Measurements from ENCODE around the gene ZBTB8B. TPM values are rescaled to one million over a fixed set of nuclear protein-coding genes. Genes with fewer than 3 reads are reported as not detected.
"Not testable (repeated sequence)": the region's sequence is repeated elsewhere in the genome, so short reads cannot be mapped to it uniquely, and the experiment has no call there.

ZBTB8B gene
- polyA plus RNA-seq, 1 experiment, result not detected

DNA sequence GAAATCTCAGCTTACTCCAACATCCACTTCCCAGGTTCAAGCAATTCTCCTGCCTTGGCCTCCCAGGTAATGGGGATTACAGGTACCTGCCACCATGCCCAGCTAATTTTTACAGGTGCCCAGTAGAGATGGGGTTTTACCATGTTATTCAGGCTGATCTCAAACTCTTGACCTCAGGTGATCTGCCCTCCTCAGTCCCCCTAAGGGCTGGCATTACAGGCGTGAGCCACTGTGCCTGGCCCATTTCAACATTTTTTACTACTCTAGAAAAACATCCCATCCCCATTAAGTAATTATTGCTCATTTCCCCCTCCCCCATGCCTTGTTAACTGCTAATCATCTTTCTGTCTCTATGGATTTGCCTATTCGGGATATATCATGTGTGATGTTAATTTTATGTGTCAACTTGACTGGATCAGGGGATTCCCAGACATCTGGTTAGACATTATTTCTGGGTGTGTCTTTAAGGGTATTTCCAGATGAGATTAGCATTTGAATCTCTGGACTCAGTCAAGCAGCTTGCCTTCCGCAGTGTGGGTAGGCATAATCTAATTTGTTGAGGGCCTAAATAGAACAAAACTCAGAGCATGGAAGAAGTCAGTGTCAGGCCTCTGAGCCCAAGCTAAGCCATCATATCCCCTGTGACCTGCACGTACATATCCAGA, 33.0 kb upstream of the ZBTB8B start:
- no peak overlapping the region for H3K4me3 ChIP-seq (ENCODE audit: low read depth, low read length)
- CTCF ChIA-PET, result interaction anchor here (0.6 kb wide), 2 partner anchors 82 to 96 kb away, joined by 3 read pairs; no protein-coding TSS in a partner anchor
- no peaks in the 10 kb centered on the region for H3K36me3 ChIP-seq (ENCODE audit: control insufficient read depth, insufficient read depth, low read length)
- DNase-seq (ENCODE audit: low read depth), result no peak
- peaks cover 12% of the 10 kb centered on the region for H3K27me3 ChIP-seq (ENCODE audit: control insufficient read depth, insufficient read depth, low read length)
- POLR2A ChIA-PET, result no interaction called here
- TF ChIP-seq, protein P1, sequence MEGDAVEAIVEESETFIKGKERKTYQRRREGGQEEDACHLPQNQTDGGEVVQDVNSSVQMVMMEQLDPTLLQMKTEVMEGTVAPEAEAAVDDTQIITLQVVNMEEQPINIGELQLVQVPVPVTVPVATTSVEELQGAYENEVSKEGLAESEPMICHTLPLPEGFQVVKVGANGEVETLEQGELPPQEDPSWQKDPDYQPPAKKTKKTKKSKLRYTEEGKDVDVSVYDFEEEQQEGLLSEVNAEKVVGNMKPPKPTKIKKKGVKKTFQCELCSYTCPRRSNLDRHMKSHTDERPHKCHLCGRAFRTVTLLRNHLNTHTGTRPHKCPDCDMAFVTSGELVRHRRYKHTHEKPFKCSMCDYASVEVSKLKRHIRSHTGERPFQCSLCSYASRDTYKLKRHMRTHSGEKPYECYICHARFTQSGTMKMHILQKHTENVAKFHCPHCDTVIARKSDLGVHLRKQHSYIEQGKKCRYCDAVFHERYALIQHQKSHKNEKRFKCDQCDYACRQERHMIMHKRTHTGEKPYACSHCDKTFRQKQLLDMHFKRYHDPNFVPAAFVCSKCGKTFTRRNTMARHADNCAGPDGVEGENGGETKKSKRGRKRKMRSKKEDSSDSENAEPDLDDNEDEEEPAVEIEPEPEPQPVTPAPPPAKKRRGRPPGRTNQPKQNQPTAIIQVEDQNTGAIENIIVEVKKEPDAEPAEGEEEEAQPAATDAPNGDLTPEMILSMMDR (IDR thresholded peaks at IDR 0.05; ENCODE audit: insufficient read depth, low read depth, low read length), result no peak

DNA sequence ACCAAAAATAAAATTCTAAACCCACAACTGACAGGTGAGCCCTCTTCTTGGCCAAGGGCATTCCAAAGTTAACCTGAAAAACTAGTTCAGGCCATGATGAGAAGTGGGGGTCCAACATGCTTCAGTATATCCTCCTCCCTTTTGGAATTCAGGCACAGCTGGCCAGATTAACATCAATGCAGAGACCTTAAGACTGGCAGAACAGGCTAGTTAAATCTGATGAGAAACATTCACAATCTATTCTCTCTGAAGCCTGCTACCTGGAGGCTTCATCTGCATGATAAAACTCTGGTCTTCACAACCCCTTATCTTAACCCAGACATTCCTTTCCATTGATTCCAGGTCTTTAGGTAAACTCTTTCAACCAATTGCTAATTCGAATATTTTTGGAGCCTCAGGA, 26.7 kb upstream of the ZBTB8B start:
- TF ChIP-seq, protein P1 (IDR thresholded peaks at IDR 0.05; ENCODE audit: insufficient read depth, low read depth, low read length), result no peak
- Histone ChIP-seq H3K27me3 (ENCODE audit: control insufficient read depth, insufficient read depth, low read length) (no peaks in the 10 kb centered on the region; the same call in 1 of the 2 replicates), H3K4me3 (ENCODE audit: low read depth, low read length) (no peak overlapping the region), H3K36me3 (ENCODE audit: control insufficient read depth, insufficient read depth, low read length) (no peaks in the 10 kb centered on the region)
- POLR2A ChIA-PET, result no interaction called here
- no peak for DNase-seq (ENCODE audit: low read depth)
- CTCF ChIA-PET, result no interaction called here

DNA sequence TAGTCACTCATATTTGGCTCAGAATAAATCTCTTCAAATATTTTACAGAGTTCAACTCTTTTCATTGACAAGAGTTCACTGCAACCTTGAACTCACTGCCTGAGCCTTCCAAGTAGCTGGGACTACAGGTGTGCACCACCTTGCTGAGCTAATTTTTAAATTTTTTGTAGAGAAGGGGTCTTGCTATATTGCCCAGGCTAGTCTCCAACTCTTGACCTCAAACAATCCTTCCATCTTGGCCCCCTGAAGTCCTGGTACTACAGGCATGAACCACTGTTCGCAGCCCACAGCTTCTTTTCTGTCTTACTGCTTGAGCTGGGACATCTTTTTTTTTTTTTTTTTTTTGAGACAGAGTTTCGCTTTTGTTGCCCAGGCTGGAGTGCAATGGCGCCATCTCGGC, 26.1 kb upstream of the ZBTB8B start:
- POLR2A ChIA-PET; DNase-seq (ENCODE audit: low read depth); H3K36me3 ChIP-seq (ENCODE audit: control insufficient read depth, insufficient read depth, low read length); H3K4me3 ChIP-seq (ENCODE audit: low read depth, low read length); H3K27me3 ChIP-seq (ENCODE audit: control insufficient read depth, insufficient read depth, low read length): not testable (repeated sequence)
- CTCF ChIA-PET, result interaction anchor here (1.2 kb wide), 1 partner anchor 9 kb away, joined by 6 read pairs; no protein-coding TSS in a partner anchor

DNA sequence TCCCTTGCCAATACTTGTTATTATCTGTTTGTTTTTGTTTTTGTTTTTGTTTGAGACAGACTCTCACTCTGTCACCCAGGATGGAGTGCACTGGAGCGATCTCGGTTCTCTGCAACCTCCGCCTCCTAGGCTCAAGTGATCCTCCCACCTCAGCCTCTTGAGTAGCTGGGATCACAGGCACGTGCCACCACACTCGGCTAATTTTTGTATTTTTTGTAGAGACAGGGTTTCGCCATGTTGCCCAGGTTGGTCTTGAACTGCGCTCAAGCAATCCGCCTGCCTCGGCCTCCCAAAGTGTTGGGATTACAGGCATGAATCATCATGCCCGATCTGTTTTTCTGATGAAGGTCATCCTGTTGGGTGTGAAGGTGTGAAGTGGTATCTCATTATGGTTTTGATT, 23.4 kb upstream of the ZBTB8B start:
- DNase-seq (ENCODE audit: low read depth); H3K36me3 ChIP-seq (ENCODE audit: control insufficient read depth, insufficient read depth, low read length); H3K4me3 ChIP-seq (ENCODE audit: low read depth, low read length); CTCF ChIA-PET; H3K27me3 ChIP-seq (ENCODE audit: control insufficient read depth, insufficient read depth, low read length); POLR2A ChIA-PET: not testable (repeated sequence)

DNA sequence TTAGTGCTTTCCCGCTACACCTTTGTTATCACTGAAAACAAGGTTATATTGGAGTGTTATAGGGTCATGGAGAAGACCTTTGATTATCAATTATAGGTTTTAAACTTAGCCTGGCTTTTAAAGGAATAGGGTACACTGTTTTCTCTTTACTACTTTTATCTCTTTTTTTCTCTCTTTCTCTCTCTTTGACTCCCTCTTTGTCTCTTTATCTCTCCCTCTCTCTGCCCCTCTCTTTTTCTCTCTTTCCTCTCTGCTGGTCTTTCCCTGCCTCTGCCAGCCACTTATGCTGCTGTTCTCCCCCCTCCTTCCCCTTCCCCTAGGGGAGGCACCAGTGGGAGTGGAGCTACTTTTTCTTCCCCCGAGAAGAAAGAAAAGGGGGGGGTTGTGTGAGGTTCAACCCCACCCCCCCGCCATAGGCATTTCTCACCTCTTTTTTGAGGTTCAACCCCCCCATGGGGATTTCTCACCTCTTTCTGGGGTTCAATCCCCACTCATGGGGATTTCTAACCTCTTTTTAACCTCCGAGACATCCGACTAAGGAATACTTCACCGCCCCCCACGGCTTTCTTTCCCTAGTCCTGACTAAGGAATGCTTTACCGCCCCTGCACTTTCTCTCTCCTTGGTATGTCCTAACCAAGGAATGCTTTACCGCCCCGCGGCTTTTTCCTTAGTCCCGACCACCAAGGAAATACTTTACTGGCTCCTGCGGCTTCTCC, 17.2 kb upstream of the ZBTB8B start:
- ChIA-PET POLR2A (interaction anchor here (0.6 kb wide), 1 partner anchor 30 kb away, joined by 8 read pairs; no protein-coding TSS in a partner anchor), CTCF (interaction anchor here (0.6 to 1.8 kb wide), 9 partner anchors 8 to 429 kb away, joined by 3 to 8 read pairs (median 4); no protein-coding TSS in a partner anchor)
- peak; percentile 12 for DNase-seq (ENCODE audit: low read depth)
- H3K27me3 ChIP-seq (ENCODE audit: control insufficient read depth, insufficient read depth, low read length), result no peaks in the 10 kb centered on the region; the same call in 1 of the 2 replicates
- H3K36me3 ChIP-seq (ENCODE audit: control insufficient read depth, insufficient read depth, low read length), result no peaks in the 10 kb centered on the region
- peak overlapping the region; percentile 16; the same call in 1 of the 2 replicates for H3K4me3 ChIP-seq (ENCODE audit: low read depth, low read length)
- TF ChIP-seq, protein P1 (IDR thresholded peaks at IDR 0.05; ENCODE audit: insufficient read depth, low read depth, low read length), result no peak

DNA sequence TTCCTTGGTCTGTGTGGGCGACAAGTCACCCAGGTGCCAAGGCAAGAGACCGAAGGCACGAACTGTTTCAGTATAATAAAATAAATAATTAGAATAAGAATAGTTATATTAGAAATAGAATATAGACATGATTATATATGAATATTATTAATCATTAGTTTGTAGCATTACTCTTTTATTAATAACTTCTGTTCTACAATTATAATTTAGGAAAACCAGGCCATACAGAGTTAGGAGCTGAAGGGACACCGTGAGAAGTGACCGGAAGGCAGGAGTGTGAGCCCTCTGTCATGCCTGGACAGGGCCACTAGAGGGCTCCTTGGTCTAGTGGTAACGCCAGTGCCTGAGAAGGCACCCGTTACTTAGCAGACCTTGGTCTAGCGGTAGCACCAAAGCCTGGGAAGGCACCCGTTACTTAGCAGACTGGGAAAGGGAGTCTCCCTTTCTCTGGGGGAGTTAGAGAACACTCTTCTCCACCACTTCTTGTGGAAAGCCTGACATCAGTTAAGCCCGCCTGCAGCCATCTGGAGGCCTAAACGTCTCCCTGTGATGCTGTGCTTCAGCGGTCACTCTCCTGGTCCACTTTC, 16.6 kb upstream of the ZBTB8B start:
- POLR2A ChIA-PET, result interaction anchor here (0.6 kb wide), 1 partner anchor 29 kb away, joined by 8 read pairs; no protein-coding TSS in a partner anchor
- CTCF ChIA-PET, result interaction anchor here (0.6 to 1.8 kb wide), 10 partner anchors 9 to 428 kb away, joined by 3 to 8 read pairs (median 4); no protein-coding TSS in a partner anchor
- H3K27me3 ChIP-seq (ENCODE audit: control insufficient read depth, insufficient read depth, low read length); H3K36me3 ChIP-seq (ENCODE audit: control insufficient read depth, insufficient read depth, low read length): not testable (repeated sequence)
- peak; percentile 13 for DNase-seq (ENCODE audit: low read depth)
- TF ChIP-seq, protein P1 (IDR thresholded peaks at IDR 0.05; ENCODE audit: insufficient read depth, low read depth, low read length), result peak; percentile 83
- peak overlapping the region; percentile 16; the same call in 1 of the 2 replicates for H3K4me3 ChIP-seq (ENCODE audit: low read depth, low read length)
